T-helper 2 cell treated with Interferon-gamma antibody and Interleukin-4, amounts not matched to agents 5 μg/mL and 100 μg/mL, for 36 hours (primary cell): Measurements from ENCODE around the gene TLCD1.
"Not testable (repeated sequence)": the region's sequence is repeated elsewhere in the genome, so short reads cannot be mapped to it uniquely, and the experiment has no call there.

Experiments used
- DNase-seq: peaks from one replicate; pipeline ENCODE4 v3.0.0; 2021; ENCODE audit warnings: low spot score
- H3K27ac Mint-ChIP-seq: one replicate; pipeline ENCODE4 v1.8.0; 2021; ENCODE audit warnings: mild to moderate bottlenecking, mixed read lengths
- H3K27me3 Mint-ChIP-seq: one replicate; pipeline ENCODE4 v1.8.0; 2021; ENCODE audit warnings: low read depth, mixed read lengths
- H3K36me3 Mint-ChIP-seq: one replicate; pipeline ENCODE4 v1.8.0; 2021; ENCODE audit warnings: low read depth, mixed read lengths
- H3K4me1 Mint-ChIP-seq: one replicate; pipeline ENCODE4 v1.8.0; 2021; ENCODE audit warnings: low read depth, mixed read lengths
- H3K4me3 Mint-ChIP-seq: one replicate; pipeline ENCODE4 v1.8.0; 2022; ENCODE audit warnings: mild to moderate bottlenecking, moderate library complexity, mixed read lengths
- H3K9me3 Mint-ChIP-seq: one replicate; pipeline ENCODE4 v1.8.0; 2021; ENCODE audit warnings: mixed read lengths

Gene TLCD1

GRCh38 chr17:28741358-28742349 lies 15.6 kb upstream of the TLCD1 start:
- H3K27ac Mint-ChIP-seq, result no peak overlapping the region

DNA sequence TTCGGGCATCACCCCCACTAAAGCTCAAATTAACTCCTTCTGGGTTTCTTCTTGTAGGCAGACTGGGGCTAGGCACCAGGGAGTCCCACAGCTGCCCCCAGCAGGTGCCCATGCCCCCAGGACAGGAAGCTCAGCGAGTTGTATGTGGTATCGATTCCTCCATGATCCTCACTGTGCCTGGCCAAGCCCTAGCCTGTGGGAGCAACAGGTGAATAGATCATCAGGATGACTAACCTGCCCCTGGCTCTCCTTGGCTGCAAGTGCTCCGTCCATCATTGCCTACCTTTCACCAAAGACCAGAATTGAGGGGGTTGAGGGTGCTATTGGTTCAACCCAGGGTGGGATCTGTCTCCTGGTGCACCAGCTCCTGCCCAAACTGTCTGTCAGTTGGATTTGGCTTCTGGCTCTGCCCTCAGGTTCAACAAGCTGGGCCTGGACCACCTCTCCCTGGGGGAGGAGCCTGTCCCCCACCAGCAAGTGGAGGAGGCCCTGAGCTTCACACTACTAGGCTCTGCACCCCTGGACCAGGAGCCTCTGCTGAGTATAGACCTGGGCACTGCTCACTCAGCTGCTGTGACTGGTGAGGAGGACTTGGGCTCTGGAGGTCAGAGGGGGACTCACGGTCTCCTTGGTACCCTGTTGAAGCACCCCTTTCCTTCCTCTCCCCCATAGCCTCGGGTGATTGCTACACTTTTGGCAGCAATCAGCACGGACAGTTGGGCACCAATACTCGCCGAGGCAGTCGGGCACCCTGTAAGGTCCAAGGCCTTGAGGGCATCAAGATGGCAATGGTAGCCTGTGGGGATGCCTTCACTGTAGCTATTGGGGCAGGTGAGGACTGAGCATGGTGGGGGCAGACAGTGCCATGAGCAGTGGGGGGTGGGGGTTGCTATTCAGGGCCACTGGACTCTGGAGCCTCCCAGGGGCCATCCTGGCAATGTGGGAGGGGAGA lies 14.6 kb upstream of the TLCD1 start:
- H3K9me3 Mint-ChIP-seq, result peaks cover 3% of the 10 kb centered on the region

More at GRCh38 chr17:28741358-28742349, 15.6 kb upstream of the TLCD1 start:
- peaks cover 12% of the 10 kb centered on the region for H3K36me3 Mint-ChIP-seq
- H3K9me3 Mint-ChIP-seq, result no peaks in the 10 kb centered on the region
- no peaks in the 10 kb centered on the region for H3K27me3 Mint-ChIP-seq
- DNase-seq, result no peak
- peaks cover 24% of the 10 kb centered on the region for H3K4me1 Mint-ChIP-seq
- H3K4me3 Mint-ChIP-seq, result no peak overlapping the region

DNA sequence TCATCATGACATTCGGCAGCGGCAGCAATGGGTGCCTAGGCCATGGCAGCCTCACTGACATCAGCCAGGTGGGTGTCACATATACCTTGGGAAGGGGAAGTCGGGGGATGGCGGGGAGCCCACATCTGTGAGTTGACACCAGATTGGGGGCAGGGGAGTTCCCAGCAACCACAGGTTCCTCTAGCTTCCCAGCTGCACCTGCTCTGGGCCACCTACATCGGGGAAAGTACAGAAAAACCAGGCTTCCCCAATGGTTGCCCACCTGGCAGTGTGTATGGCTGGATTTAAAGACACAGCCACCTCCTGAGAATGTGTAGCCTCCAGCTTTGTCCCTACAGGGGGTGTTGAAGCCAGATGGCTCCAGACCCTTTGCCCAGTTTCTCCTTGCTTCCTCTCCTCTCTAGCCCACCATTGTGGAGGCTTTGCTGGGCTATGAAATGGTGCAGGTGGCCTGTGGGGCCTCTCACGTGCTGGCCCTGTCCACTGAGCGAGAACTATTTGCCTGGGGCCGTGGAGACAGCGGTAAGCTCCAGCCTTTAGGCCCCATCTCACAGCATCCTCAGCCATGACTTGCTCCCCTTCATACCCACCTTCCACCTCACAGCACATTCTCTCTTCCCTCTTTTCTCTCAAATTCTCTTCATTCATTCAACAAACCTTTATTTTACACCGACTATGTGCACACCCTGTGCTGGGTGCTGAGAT lies 12.8 kb upstream of the TLCD1 start:
- Mint-ChIP-seq H3K36me3 (peaks cover 15% of the 10 kb centered on the region), H3K4me3 (no peak overlapping the region), H3K4me1 (peaks cover 18% of the 10 kb centered on the region), H3K27ac (peak overlapping the region; percentile 46), H3K9me3 (peaks cover 3% of the 10 kb centered on the region), H3K27me3 (no peaks in the 10 kb centered on the region)
- peak; percentile 27 for DNase-seq

More for the DNA sequence above, 14.6 kb upstream of the TLCD1 start:
- no peak overlapping the region for H3K27ac Mint-ChIP-seq
- no peaks in the 10 kb centered on the region for H3K27me3 Mint-ChIP-seq
- no peak overlapping the region for H3K4me3 Mint-ChIP-seq
- H3K4me1 Mint-ChIP-seq, result peaks cover 22% of the 10 kb centered on the region
- H3K36me3 Mint-ChIP-seq, result peaks cover 15% of the 10 kb centered on the region
- no peak for DNase-seq

GRCh38 chr17:28737770-28738679 lies 12.0 kb upstream of the TLCD1 start:
- Mint-ChIP-seq H3K27ac (peak overlapping the region; percentile 46), H3K4me3 (no peak overlapping the region), H3K9me3 (peaks cover 3% of the 10 kb centered on the region), H3K36me3 (peaks cover 15% of the 10 kb centered on the region), H3K4me1 (peaks cover 16% of the 10 kb centered on the region), H3K27me3 (no peaks in the 10 kb centered on the region)
- DNase-seq, result no peak

GRCh38 chr17:28737316-28737715 lies 11.3 kb upstream of the TLCD1 start:
- peaks cover 15% of the 10 kb centered on the region for H3K4me1 Mint-ChIP-seq
- peaks cover 3% of the 10 kb centered on the region for H3K9me3 Mint-ChIP-seq
- no peak overlapping the region for H3K4me3 Mint-ChIP-seq
- DNase-seq, result no peak
- no peaks in the 10 kb centered on the region for H3K27me3 Mint-ChIP-seq
- no peak overlapping the region for H3K27ac Mint-ChIP-seq
- peaks cover 15% of the 10 kb centered on the region for H3K36me3 Mint-ChIP-seq

DNA sequence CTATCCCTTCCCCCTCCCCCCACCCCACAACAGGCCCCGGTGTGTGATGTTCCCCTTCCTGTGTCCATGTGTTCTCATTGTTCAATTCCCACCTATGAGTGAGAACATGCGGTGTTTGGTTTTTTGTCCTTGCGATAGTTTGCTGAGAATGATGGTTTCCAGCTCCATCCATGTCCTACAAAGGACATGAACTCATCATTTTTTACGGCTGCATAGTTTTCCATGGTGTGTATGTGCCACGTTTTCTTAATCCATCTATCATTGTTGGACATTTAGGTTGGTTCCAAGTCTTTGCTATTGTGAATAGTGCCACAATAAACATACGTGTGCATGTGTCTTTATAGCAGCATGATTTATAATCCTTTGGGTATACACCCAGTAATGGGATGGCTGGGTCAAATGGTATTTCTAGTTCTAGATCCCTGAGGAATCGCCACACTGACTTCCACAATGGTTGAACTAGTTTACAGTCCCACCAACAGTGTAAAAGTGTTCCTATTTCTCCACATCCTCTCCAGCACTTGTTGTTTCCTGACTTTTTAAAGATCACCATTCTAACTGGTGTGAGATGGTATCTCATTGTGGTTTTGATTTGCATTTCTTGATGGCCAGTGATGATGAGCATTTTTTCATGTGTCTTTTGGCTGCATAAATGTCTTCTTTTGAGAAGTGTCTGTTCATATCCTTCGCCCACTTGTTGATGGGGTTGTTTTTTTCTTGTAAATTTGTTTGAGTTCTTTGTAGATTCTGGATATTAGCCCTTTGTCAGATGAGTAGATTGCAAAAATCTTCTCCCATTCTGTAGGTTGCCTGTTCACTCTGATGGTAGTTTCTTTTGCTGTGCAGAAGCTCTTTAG lies 10.1 kb upstream of the TLCD1 start:
- H3K36me3 Mint-ChIP-seq, result peaks cover 15% of the 10 kb centered on the region
- not testable (repeated sequence) for H3K27ac Mint-ChIP-seq, H3K27me3 Mint-ChIP-seq, H3K9me3 Mint-ChIP-seq, H3K4me3 Mint-ChIP-seq, DNase-seq
- H3K4me1 Mint-ChIP-seq, result peaks cover 14% of the 10 kb centered on the region

DNA sequence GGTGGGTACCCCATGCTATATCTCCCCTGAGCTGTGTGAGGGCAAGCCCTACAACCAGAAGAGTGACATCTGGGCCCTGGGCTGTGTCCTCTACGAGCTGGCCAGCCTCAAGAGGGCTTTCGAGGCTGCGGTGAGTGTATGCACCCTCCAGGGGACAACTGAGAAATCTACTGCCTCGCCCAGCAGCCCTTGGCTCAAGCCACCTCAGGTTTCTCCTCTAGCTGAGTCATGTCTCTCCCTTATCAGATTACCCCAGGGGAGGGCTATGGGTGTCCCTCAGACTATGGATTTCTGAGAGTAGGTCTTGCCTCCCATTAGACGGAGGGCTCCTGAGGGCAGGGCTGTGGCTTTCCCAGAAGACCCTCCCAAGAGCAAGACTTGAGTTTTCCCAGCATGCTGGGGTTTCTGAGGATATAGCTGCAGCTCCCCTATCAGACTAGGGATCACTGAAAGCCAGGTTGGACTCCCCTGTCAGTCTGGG lies 9.2 kb upstream of the TLCD1 start:
- H3K36me3 Mint-ChIP-seq, result peaks cover 15% of the 10 kb centered on the region
- peaks cover 14% of the 10 kb centered on the region for H3K4me1 Mint-ChIP-seq
- no peaks in the 10 kb centered on the region for H3K27me3 Mint-ChIP-seq
- no peak overlapping the region for H3K4me3 Mint-ChIP-seq
- DNase-seq, result no peak
- H3K9me3 Mint-ChIP-seq, result peaks cover 3% of the 10 kb centered on the region
- H3K27ac Mint-ChIP-seq, result no peak overlapping the region

DNA sequence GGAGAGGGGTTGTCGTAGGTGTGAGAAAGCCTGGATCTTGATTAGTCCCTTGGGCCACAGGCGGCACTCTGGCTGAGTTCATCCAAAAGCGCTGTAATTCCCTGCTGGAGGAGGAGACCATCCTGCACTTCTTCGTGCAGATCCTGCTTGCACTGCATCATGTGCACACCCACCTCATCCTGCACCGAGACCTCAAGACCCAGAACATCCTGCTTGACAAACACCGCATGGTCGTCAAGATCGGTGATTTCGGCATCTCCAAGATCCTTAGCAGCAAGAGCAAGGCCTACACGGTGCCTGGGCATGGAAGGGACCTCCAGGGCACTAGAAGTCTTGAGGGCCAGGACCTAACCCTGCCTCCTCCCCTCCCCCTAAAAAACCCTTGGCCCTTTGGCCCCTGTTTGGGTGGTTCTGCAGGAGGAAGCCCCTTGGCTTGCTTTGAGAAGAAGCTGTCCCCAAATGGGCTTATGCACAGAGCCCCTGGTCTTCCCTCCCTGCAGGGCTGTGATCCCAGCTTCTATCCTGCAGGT lies 8.7 kb upstream of the TLCD1 start:
- Mint-ChIP-seq H3K27me3 (no peaks in the 10 kb centered on the region), H3K9me3 (peaks cover 3% of the 10 kb centered on the region), H3K36me3 (peaks cover 14% of the 10 kb centered on the region), H3K4me1 (peaks cover 16% of the 10 kb centered on the region), H3K27ac (no peak overlapping the region), H3K4me3 (no peak overlapping the region)
- no peak for DNase-seq

DNA sequence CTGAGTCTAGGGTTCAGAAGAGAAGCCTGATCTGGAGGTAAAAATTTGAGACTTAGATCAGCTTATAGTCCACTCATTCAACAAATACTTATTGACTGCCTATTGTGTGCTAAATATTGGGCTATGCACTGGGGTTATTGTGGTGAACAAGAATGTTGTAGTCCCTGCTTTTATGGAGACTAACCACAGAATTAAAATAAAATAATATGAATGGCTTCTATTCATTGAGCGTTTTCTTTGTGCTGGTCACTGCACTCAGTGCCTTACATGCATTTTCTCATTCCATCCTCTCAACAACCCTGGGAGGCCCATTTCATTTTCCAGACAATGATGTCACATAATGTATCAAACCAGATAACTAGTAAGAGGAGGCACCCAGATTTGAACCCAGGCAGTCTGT lies 7.3 kb upstream of the TLCD1 start:
- H3K27me3 Mint-ChIP-seq, result no peaks in the 10 kb centered on the region
- H3K4me3 Mint-ChIP-seq, result no peak overlapping the region
- no peak overlapping the region for H3K27ac Mint-ChIP-seq
- H3K36me3 Mint-ChIP-seq, result peaks cover 6% of the 10 kb centered on the region
- H3K4me1 Mint-ChIP-seq, result peaks cover 14% of the 10 kb centered on the region
- no peak for DNase-seq
- H3K9me3 Mint-ChIP-seq, result peaks cover 3% of the 10 kb centered on the region

- Mint-ChIP-seq H3K27me3 (no peaks in the 10 kb centered on the region), H3K4me1 (peaks cover 26% of the 10 kb centered on the region), H3K9me3 (no peaks in the 10 kb centered on the region), H3K36me3 (peaks cover 5% of the 10 kb centered on the region), H3K4me3 (no peak overlapping the region), H3K27ac (peak overlapping the region; percentile 47)
- DNase-seq, result no peak
Observed at GRCh38 chr17:28729950-28730330, 3.9 kb upstream of the TLCD1 start.

GRCh38 chr17:28728364-28729200 lies 2.5 kb upstream of the TLCD1 start, which contains the start of gene NEK8:
Gene NEK8 (plus strand): TSS chr17:28728788. CDS start chr17:28728814, 26 bp downstream.
- Mint-ChIP-seq H3K4me3 (peak within 1 kb of the TSS; percentile 98), H3K9me3 (no peaks in the 10 kb centered on the region), H3K27me3 (no peaks in the 10 kb centered on the region), H3K27ac (peak within 1 kb of the TSS; percentile 98), H3K36me3 (peaks cover 15% of the 10 kb centered on the region), H3K4me1 (peaks cover 35% of the 10 kb centered on the region)
- DNase-seq, result peak; percentile 95
